GM12801 (cell line): ENCODE measurements around the gene SLC38A10.

Experiments
- CTCF ChIP-seq: IDR thresholded peaks from one replicate; pipeline ENCODE4 v1.5.1; 2011; ENCODE audit warnings: control low read depth; ENCODE audit not compliant: insufficient read length; ENCODE audit errors: extremely low read depth

SLC38A10 gene

GRCh38 chr17:81228834-81229665, 66.1 kb downstream of the SLC38A10 start:
- TF ChIP-seq CTCF: no peak

- TF ChIP-seq CTCF: no peak
These were observed 66.7 kb downstream of the SLC38A10 start for GRCh38 chr17:81228420-81228819.

GRCh38 chr17:81223762-81224130, 71.4 kb downstream of the SLC38A10 start:
- no peak for TF ChIP-seq CTCF

- no peak for TF ChIP-seq CTCF
These were observed 72.0 kb downstream of the SLC38A10 start, which contains the start of gene CEP131 for GRCh38 chr17:81222906-81223761. TSS of gene CEP131 (minus strand) at chr17:81222965. CDS start at chr17:81220056, 2,909 bp downstream.

GRCh38 chr17:81222620-81222905, 72.5 kb downstream of the SLC38A10 start:
- TF ChIP-seq CTCF: no peak

- no peak for TF ChIP-seq CTCF
These were observed 73.1 kb downstream of the SLC38A10 start for GRCh38 chr17:81221842-81222619.

GRCh38 chr17:81221371-81221841, 73.7 kb downstream of the SLC38A10 start:
- TF ChIP-seq CTCF: no peak
